ENCODE results near the gene ZNF638. TPM values are rescaled to one million over a fixed set of nuclear protein-coding genes. Genes with fewer than 3 reads are reported as not detected.

Gene ZNF638
- total and polyA plus RNA-seq, 9 of the 15 experiments (the other 6 are each of a cell fraction or from before 2014, with no cell fraction given) = 53.3 to 165 (median 98.8) TPM

DNA sequence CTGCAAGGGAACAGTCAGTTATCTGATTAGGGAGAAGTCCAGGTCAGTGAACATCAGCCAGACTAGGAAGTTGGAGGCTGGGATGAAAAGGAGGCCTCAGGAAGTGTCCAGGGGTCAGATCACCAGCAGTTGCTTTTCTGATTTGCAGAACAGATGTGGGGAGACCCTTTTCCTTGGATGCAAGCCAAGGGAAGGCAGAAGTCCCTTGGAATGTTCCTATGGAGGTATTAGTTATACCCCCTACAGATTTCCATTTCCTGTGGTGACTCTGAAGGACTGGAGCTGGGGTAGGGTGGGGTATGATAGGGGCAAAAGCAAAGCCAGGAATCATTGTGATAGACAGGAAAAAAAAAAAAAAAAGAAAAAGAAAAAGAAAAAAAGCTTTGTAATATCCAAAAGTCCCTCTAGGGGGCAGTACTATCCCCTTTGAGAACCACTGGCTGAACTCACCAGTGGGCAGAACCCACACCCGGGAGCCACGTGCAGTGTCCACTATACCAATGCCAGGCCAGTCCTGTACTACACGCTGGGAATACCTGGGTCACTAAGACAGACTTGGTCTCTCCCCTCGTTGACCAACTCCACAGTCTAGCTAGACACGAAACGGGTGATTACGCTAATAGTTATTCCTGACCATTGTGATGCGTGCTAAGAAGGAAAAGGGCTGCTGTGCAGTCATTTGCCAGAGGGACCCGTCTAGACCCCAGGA is 129.2 kb downstream of the ZNF638 start:
- Histone ChIP-seq H3K27ac (ENCODE audit: extremely low read depth, low read depth, low read length) (no peak overlapping the region), H4K20me1 (replicated peaks; ENCODE audit: control insufficient read depth, insufficient read depth, low read length) (no peaks in the 10 kb centered on the region; the same call in 1 of the 2 replicates), H3K27me3 (ENCODE audit: control insufficient read depth in 2 of 2, insufficient read depth in 2 of 2, low read length in 2 of 2) (peaks cover 0 to 8% of the 10 kb centered on the region in 2 experiments; a peak in 1 of 5 replicates), H3K9ac (ENCODE audit: insufficient read depth in 1 of 2, low read depth in 2 of 2, low read length in 2 of 2) (no peak overlapping the region; a peak in 1 of 4 replicates), H3K79me2 (ENCODE audit: control insufficient read depth, insufficient read depth, low read length) (no peaks in the 10 kb centered on the region), H3K36me3 (ENCODE audit: control insufficient read depth, insufficient read depth, low read length) (no peaks in the 10 kb centered on the region), H3K4me3 (no peak overlapping the region), H3K4me2 (ENCODE audit: insufficient read depth, low read length) (no peak overlapping the region), H3K9me3 (replicated peaks; ENCODE audit: control insufficient read depth, insufficient read depth, low read depth, low read length) (peaks cover 4% of the 10 kb centered on the region; the same call in 1 of the 2 replicates), H2AFZ (ENCODE audit: low read depth, low read length) (no peak overlapping the region), H3K4me1 (replicated peaks in 1 of 2; ENCODE audit: control insufficient read depth in 2 of 2, insufficient read depth in 2 of 2, low read length in 2 of 2) (peaks cover 6 to 11% of the 10 kb centered on the region in 2 experiments; a peak in 3 of 5 replicates), H3K9me1 (ENCODE audit: control insufficient read depth, insufficient read depth, low read length) (no peaks in the 10 kb centered on the region)
- peak; percentile 62 for FAIRE-seq
- intact Hi-C loops (cut with micrococcal nuclease) = loop anchor here (2.0 kb wide), 1 partner anchor 50 kb away; no protein-coding TSS in a partner anchor
- 45% methylated on average over 9 of the region's 9 CpGs for WGBS (ENCODE audit: insufficient coverage, low coverage, missing lambda C conversion rate)
- DNase-seq (ENCODE audit: extremely low read depth in 1 of 4, low spot score in 3 of 4) = peak; percentile 12 to 63 (median 54)
- peak; percentile 55 for ATAC-seq
- ChIA-PET CTCF (ENCODE audit: low intra/inter-chr PET ratio) (no interaction called here), POLR2A (interaction anchor here (0.7 to 0.8 kb wide), 2 partner anchors 10 to 15 kb away, joined by 3 read pairs; no protein-coding TSS in a partner anchor)
- no TSS peak for BruUV-seq (replicated peaks)
- in situ Hi-C loops (cut with MboI) = no loop called here
- TF ChIP-seq, protein P1, sequence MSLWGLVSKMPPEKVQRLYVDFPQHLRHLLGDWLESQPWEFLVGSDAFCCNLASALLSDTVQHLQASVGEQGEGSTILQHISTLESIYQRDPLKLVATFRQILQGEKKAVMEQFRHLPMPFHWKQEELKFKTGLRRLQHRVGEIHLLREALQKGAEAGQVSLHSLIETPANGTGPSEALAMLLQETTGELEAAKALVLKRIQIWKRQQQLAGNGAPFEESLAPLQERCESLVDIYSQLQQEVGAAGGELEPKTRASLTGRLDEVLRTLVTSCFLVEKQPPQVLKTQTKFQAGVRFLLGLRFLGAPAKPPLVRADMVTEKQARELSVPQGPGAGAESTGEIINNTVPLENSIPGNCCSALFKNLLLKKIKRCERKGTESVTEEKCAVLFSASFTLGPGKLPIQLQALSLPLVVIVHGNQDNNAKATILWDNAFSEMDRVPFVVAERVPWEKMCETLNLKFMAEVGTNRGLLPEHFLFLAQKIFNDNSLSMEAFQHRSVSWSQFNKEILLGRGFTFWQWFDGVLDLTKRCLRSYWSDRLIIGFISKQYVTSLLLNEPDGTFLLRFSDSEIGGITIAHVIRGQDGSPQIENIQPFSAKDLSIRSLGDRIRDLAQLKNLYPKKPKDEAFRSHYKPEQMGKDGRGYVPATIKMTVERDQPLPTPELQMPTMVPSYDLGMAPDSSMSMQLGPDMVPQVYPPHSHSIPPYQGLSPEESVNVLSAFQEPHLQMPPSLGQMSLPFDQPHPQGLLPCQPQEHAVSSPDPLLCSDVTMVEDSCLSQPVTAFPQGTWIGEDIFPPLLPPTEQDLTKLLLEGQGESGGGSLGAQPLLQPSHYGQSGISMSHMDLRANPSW (CRISPR knock-in tag; IDR thresholded peaks at IDR 0.05) = no peak
- no peak for TF ChIP-seq GTF2A2 (tag; IDR thresholded peaks at IDR 0.05)
- TF ChIP-seq RBM17 (IDR thresholded peaks at IDR 0.05; ENCODE audit: borderline replicate concordance, low read depth, low read length) = no peak
- TF ChIP-seq, protein P2, sequence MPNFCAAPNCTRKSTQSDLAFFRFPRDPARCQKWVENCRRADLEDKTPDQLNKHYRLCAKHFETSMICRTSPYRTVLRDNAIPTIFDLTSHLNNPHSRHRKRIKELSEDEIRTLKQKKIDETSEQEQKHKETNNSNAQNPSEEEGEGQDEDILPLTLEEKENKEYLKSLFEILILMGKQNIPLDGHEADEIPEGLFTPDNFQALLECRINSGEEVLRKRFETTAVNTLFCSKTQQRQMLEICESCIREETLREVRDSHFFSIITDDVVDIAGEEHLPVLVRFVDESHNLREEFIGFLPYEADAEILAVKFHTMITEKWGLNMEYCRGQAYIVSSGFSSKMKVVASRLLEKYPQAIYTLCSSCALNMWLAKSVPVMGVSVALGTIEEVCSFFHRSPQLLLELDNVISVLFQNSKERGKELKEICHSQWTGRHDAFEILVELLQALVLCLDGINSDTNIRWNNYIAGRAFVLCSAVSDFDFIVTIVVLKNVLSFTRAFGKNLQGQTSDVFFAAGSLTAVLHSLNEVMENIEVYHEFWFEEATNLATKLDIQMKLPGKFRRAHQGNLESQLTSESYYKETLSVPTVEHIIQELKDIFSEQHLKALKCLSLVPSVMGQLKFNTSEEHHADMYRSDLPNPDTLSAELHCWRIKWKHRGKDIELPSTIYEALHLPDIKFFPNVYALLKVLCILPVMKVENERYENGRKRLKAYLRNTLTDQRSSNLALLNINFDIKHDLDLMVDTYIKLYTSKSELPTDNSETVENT (CRISPR knock-in tag; IDR thresholded peaks at IDR 0.05) = no peak
- TF ChIP-seq, protein P3, sequence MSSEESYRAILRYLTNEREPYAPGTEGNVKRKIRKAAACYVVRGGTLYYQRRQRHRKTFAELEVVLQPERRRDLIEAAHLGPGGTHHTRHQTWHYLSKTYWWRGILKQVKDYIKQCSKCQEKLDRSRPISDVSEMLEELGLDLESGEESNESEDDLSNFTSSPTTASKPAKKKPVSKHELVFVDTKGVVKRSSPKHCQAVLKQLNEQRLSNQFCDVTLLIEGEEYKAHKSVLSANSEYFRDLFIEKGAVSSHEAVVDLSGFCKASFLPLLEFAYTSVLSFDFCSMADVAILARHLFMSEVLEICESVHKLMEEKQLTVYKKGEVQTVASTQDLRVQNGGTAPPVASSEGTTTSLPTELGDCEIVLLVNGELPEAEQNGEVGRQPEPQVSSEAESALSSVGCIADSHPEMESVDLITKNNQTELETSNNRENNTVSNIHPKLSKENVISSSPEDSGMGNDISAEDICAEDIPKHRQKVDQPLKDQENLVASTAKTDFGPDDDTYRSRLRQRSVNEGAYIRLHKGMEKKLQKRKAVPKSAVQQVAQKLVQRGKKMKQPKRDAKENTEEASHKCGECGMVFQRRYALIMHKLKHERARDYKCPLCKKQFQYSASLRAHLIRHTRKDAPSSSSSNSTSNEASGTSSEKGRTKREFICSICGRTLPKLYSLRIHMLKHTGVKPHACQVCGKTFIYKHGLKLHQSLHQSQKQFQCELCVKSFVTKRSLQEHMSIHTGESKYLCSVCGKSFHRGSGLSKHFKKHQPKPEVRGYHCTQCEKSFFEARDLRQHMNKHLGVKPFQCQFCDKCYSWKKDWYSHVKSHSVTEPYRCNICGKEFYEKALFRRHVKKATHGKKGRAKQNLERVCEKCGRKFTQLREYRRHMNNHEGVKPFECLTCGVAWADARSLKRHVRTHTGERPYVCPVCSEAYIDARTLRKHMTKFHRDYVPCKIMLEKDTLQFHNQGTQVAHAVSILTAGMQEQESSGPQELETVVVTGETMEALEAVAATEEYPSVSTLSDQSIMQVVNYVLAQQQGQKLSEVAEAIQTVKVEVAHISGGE (CRISPR knock-in tag; IDR thresholded peaks at IDR 0.05) = no peak
- TF ChIP-seq ZNF785 (CRISPR knock-in tag; IDR thresholded peaks at IDR 0.05) = no peak
- TF ChIP-seq, protein P4, sequence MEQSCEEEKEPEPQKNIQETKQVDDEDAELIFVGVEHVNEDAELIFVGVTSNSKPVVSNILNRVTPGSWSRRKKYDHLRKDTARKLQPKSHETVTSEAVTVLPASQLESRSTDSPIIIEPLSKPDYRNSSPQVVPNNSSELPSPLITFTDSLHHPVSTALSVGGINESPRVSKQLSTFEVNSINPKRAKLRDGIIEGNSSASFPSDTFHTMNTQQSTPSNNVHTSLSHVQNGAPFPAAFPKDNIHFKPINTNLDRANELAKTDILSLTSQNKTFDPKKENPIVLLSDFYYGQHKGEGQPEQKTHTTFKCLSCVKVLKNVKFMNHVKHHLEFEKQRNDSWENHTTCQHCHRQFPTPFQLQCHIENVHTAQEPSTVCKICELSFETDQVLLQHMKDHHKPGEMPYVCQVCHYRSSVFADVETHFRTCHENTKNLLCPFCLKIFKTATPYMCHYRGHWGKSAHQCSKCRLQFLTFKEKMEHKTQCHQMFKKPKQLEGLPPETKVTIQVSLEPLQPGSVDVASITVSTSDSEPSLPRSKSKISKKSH (CRISPR knock-in tag; IDR thresholded peaks at IDR 0.05) = no peak
- no peak for TF ChIP-seq ZNF586 (CRISPR knock-in tag; conservative IDR thresholded peaks at IDR 0.05)
- no peak for TF ChIP-seq SIN3A (IDR thresholded peaks at IDR 0.05; ENCODE audit: borderline replicate concordance in 2 of 2, control insufficient read depth in 1 of 2, low read depth in 2 of 2, low read length in 2 of 2)

All from K562 (cell line).